ENCODE results near the gene POLD3.

POLD3 gene

GRCh38 chr11:74676596-74676995 lies 84.2 kb downstream of the POLD3 start:
- DNase-seq: peak; percentile 31

GRCh38 chr11:74677131-74677530 lies 84.7 kb downstream of the POLD3 start:
- peak; percentile 35 for DNase-seq

GRCh38 chr11:74678041-74678440 lies 85.7 kb downstream of the POLD3 start:
- no peak for DNase-seq

GRCh38 chr11:74678591-74679512 lies 86.5 kb downstream of the POLD3 start:
- DNase-seq: peak; percentile 38

DNA sequence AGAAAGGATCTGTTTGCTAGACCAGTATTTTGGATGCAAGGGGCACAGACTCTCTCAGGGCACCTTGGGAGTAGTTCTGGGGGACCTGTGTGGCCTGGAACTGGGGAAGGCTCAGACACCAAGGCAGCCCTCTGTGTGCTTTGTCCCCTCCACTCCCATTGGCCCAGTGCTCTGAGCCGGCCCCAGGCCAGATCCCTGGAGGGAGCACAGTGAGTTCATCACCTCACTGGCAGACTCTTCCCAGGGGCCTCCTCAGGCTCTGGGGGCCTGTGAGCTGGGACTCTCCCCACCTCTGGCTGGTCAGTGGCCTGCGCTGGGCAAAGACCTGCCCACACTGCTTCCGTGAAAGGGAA lies 87.1 kb downstream of the POLD3 start:
- peak; percentile 48 for DNase-seq

- DNase-seq: peak; percentile 37
These were observed 87.8 kb downstream of the POLD3 start for GRCh38 chr11:74680035-74680671.

DNA sequence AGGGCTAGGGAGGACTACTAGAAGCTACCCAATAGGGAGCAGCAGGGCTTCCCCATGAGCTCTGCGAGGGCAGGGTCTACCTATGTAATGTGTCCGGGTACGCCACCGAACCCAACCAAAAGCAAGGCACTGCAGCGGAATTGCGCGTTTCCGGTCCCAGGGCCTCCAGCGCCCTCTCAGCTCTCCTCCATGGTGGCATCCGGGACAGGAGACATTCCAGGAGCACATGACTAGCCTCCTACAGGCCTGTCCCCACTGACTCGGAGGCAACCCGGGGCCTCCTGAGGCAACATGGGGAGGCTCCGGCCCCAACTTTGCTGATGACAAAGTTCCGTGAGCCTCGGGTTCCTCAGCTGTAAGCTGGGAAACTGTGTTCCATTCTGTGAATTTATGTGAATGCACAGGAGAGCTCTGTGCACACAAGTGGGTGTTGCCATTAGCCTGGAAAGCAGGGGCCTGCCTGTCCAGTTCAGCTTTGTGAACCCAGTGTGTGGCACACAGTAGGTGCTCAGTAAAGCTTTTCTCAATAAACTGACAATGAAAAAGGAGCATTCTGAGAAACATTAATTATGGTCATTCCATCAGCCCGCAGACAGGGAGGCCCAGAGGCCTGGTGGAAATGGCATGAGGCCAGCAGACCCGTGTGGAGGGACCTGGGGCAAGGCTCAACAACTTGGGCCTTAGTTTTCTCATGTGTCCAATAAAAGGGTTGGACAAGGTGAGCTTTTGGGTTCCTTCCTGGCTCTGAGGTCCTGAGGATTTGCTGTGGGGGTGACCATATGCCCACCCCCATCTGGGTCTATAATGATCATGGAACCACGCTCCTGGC lies 88.5 kb downstream of the POLD3 start:
- DNase-seq: peak; percentile 38

GRCh38 chr11:74681686-74682651 lies 89.6 kb downstream of the POLD3 start:
- peak; percentile 54 for DNase-seq

DNA sequence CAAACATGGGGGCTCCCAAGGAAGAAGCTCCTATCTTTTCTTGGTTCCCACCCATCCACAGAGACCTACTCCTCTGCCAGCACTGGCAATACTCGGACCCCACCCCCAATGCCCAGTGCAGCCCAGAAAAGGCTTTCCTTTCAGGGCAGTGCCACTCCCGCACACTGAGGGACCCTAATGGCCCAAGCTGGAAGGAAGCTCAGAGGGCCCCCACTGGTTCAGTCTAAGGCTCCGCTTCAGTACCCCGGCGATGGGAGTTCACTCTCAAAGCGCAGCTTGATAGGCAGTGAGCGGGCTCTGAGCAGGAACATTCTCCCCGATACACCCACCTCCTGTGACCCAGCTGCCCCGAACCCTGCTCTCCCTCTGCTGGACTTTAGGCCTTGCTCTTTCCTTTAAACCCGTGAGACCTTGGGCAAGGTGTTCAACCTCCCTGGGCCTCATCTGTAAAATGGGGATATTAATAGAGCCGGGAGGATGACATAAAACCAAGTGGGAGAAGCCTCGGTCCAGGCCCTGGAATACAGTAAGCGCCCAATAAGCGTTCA lies 90.4 kb downstream of the POLD3 start:
- DNase-seq: peak; percentile 43

DNA sequence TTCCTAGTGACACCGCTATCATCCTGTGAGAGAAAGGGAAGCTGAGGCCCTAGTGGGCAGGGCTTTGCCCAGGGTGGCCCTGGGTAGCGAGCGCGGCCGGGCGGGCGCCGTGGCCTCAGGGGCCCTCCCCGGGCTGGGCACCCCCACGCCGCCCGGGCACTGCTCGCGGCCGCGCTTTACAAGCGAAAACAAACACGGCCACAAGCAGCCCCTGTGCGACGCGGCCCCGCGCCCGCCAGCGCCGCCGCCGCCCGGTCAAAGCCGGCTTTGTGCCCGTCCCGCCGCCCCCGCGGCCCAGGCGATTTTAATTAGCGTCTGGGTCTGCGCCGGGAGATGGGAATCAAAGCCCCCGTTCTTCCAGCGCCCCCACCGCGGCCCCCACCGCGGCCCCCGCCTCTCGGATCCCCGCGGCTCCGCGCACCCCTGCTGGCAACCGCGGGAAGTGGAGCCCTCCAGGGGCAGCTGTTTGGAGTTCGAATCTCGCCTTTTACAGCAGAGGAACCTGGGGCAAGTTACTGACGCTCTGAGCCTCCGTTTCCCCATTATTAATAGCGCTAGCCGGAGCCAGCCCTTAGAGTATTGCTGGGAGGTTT lies 91.0 kb downstream of the POLD3 start:
- DNase-seq: peak; percentile 63

- peak; percentile 45 for DNase-seq
These were observed 91.6 kb downstream of the POLD3 start for GRCh38 chr11:74683941-74684481.

- peak; percentile 37 for DNase-seq
These were observed 92.3 kb downstream of the POLD3 start for GRCh38 chr11:74684661-74685060.

GRCh38 chr11:74685338-74685737 lies 93.0 kb downstream of the POLD3 start:
- DNase-seq: no peak

DNA sequence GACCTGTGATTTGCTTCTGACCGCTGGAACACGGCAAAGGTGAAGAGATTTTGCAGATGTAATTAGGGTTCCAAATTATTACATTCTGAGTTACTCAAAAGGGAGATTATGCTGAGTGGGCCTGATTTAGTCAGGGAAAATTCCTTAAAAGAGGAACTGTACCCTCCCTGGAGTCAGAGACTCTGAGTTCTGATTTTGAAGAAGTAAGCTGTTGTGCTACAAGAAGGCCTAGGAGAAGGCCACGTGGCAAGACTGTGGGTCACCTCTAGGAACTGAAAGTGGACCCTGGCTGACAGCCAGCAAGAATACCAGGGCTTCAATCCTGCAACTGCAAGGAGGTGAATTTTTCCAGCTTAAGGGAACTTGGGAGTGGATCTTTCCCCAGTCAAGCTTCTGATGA lies 93.5 kb downstream of the POLD3 start:
- peak; percentile 12 for DNase-seq

GRCh38 chr11:74686792-74687191 lies 94.4 kb downstream of the POLD3 start:
- DNase-seq: peak; percentile 36

DNA sequence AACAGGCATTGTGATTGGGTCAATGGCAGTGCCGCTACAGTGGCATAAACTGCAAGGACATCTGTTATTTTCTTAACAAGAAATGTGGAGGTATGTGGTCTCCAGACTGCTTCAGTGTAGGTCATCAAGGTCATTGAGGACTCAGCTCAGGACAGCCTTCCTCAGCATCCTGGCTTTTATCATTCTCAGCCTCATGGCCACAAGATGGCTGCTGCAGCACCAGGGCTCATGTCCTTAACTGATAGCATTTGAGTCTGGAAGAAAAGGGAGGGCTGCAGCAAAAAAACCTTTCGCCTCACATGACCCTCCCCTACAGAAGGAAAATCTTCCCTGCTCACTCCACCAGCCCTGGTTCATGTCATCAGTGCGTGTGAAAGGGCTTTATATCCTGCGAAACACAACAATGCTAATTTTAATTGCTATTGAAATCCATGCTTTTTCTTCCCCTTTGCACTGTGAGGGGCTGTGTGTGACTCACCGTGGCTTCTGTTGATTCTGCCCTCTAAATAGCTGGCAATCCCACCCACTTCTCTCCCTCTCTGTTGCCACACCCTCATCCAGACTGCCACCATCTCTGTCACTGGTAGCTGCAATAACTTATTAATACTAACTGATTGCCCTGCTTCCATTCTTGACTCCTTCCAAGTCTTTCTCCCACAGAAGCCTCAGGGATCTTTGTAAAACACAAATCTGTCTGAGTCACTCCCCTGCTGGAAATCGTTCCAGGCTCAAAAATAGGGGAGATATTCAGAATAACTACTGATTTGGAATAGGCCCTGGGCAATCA lies 95.0 kb downstream of the POLD3 start:
- peak; percentile 56 for DNase-seq

DNA sequence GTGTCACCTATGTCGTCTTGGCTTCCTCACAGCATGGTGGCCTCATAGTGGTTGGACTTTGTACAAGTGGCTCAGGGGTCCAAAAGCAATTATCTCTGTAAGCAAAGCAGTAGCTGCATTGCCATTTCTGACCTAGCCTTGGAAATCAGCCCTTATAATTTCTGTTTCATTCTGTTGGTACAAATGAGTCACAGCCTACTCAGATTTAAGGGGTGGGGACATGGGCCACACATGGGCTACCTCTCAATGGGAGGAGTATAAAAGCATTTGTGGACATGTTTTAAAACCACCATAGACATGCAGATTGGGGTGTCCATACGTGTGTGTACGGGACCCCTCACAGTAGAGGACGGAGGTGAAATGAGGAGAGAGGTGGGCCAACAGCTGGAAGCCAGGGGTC lies 97.3 kb downstream of the POLD3 start:
- no peak for DNase-seq

- no peak for DNase-seq
These were observed 99.4 kb downstream of the POLD3 start for GRCh38 chr11:74691755-74692154.

All from islet precursor cell (in vitro differentiated cells).